HG02588 (cell line): ENCODE measurements around the gene FXYD1.
"Not testable (repeated sequence)": the region's sequence is repeated elsewhere in the genome, so short reads cannot be mapped to it uniquely, and the experiment has no call there.

Experiments
- ATAC-seq: cut with Tn5 transposase; IDR thresholded peaks from one replicate; pipeline ENCODE4 v1.9.1; 2021; ENCODE audit warnings: mild to moderate bottlenecking, moderate library complexity; ENCODE audit not compliant: unreplicated experiment

The FXYD1 gene

GRCh38 chr19:35141837-35142605 lies 3.4 kb downstream of the FXYD1 start:
- ATAC-seq = no peak

GRCh38 chr19:35142606-35143230 lies 4.1 kb downstream of the FXYD1 start:
- no peak for ATAC-seq

GRCh38 chr19:35143231-35143715 lies 4.6 kb downstream of the FXYD1 start, which contains the start of gene FXYD7:
FXYD7 (plus strand) TSS chr19:35143255; CDS start chr19:35143334, 79 bp downstream.
- no peak for ATAC-seq

- ATAC-seq = no peak
These were observed 5.2 kb downstream of the FXYD1 start for GRCh38 chr19:35143818-35144217.

GRCh38 chr19:35144259-35144599 lies 5.6 kb downstream of the FXYD1 start:
- no peak for ATAC-seq

- no peak for ATAC-seq
These were observed 6.2 kb downstream of the FXYD1 start for GRCh38 chr19:35144600-35145436.

GRCh38 chr19:35146746-35147459 lies 8.3 kb downstream of the FXYD1 start:
- no peak for ATAC-seq

- no peak for ATAC-seq
These were observed 10.8 kb downstream of the FXYD1 start for GRCh38 chr19:35149463-35149862.

GRCh38 chr19:35150445-35150844 lies 11.8 kb downstream of the FXYD1 start:
- no peak for ATAC-seq

GRCh38 chr19:35151273-35152065 lies 12.8 kb downstream of the FXYD1 start:
- ATAC-seq = no peak

GRCh38 chr19:35153129-35153522 lies 14.5 kb downstream of the FXYD1 start:
- not testable (repeated sequence) for ATAC-seq

GRCh38 chr19:35153701-35154524 lies 15.3 kb downstream of the FXYD1 start:
- ATAC-seq = no peak

GRCh38 chr19:35154525-35155406 lies 16.1 kb downstream of the FXYD1 start, which contains the start of gene FXYD5:
FXYD5 (plus strand) TSS chr19:35154735; CDS start chr19:35155551, 816 bp downstream.
- peak; percentile 44 for ATAC-seq

- no peak for ATAC-seq
These were observed 16.8 kb downstream of the FXYD1 start for GRCh38 chr19:35155441-35155840.

- ATAC-seq = no peak
These were observed 17.5 kb downstream of the FXYD1 start for GRCh38 chr19:35155981-35156672.

GRCh38 chr19:35156673-35157014 lies 18.0 kb downstream of the FXYD1 start:
- no peak for ATAC-seq

- ATAC-seq = no peak
These were observed 18.8 kb downstream of the FXYD1 start for GRCh38 chr19:35157431-35157830.

- no peak for ATAC-seq
These were observed 21.0 kb downstream of the FXYD1 start for GRCh38 chr19:35159606-35160005.
